ENCODE measurements around the gene STK39.

STK39 gene

DNA sequence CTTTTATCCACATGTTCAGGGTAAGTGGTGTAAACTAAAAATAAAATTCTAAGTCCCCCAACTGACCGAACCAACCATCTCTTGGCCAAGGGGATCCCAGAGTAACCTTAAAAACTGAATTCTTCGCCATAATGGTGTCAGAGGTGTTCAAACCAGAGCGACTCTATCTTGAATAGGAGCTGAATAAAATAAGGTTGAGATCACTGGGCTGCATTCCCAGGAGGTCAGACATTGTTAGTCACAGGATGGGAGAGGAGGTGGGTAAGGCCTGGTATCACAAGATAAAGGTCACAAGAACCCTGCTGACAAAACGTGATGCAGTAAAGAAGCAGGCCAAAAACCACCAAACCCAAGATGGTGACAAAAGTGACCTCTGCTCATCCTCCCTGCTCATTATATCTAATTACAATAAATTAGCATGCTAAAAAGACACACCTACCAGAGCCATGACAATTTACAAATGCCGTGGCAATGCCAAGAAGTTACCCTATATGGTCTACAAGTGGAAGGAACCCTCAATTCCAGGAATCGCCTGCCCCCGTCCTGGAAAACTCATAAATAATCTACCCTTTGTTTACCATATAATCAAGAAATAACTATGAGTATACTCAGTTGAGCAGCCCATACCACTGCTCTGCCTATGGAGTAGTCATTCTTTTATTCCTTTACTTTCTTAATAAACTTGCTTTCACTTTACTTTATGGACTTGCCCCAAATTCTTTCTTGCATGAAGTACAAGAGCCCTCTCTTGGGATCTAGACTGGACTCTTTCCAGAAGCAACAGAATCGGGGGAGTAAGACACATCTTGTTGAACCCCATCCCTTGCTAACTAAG lies 302.4 kb downstream of the STK39 start:
- Histone ChIP-seq H3K4me2 (no peak overlapping the region), H3K4me3 (IDR thresholded peaks at IDR 0.05; ENCODE audit: insufficient read depth, low read depth, low read length) (no peak overlapping the region), H3K79me2 (ENCODE audit: insufficient read depth, low read depth) (no peaks in the 10 kb centered on the region), H2AFZ (ENCODE audit: low read depth) (no peak overlapping the region), H3K4me1 (ENCODE audit: low read depth, poor library complexity, severe bottlenecking) (no peaks in the 10 kb centered on the region), H3K36me3 (ENCODE audit: insufficient read depth) (no peaks in the 10 kb centered on the region), H3K9ac (no peak overlapping the region), H4K20me1 (ENCODE audit: insufficient read depth) (no peaks in the 10 kb centered on the region), H3K27me3 (ENCODE audit: insufficient read depth, low read depth) (no peaks in the 10 kb centered on the region), H3K27ac (no peak overlapping the region)
- TF ChIP-seq, protein P1, sequence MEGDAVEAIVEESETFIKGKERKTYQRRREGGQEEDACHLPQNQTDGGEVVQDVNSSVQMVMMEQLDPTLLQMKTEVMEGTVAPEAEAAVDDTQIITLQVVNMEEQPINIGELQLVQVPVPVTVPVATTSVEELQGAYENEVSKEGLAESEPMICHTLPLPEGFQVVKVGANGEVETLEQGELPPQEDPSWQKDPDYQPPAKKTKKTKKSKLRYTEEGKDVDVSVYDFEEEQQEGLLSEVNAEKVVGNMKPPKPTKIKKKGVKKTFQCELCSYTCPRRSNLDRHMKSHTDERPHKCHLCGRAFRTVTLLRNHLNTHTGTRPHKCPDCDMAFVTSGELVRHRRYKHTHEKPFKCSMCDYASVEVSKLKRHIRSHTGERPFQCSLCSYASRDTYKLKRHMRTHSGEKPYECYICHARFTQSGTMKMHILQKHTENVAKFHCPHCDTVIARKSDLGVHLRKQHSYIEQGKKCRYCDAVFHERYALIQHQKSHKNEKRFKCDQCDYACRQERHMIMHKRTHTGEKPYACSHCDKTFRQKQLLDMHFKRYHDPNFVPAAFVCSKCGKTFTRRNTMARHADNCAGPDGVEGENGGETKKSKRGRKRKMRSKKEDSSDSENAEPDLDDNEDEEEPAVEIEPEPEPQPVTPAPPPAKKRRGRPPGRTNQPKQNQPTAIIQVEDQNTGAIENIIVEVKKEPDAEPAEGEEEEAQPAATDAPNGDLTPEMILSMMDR (conservative IDR thresholded peaks at IDR 0.05; ENCODE audit: low read depth, low read length), result no peak

GRCh38 chr2:167943897-167944296 lies 303.5 kb downstream of the STK39 start:
- Histone ChIP-seq H3K36me3 (ENCODE audit: insufficient read depth) (no peaks in the 10 kb centered on the region), H3K4me3 (IDR thresholded peaks at IDR 0.05; ENCODE audit: insufficient read depth, low read depth, low read length) (no peak overlapping the region), H3K27ac (no peak overlapping the region), H2AFZ (ENCODE audit: low read depth) (no peak overlapping the region), H3K9ac (no peak overlapping the region), H3K79me2 (ENCODE audit: insufficient read depth, low read depth) (no peaks in the 10 kb centered on the region), H3K4me1 (ENCODE audit: low read depth, poor library complexity, severe bottlenecking) (no peaks in the 10 kb centered on the region), H3K4me2 (no peak overlapping the region), H3K27me3 (ENCODE audit: insufficient read depth, low read depth) (no peaks in the 10 kb centered on the region), H4K20me1 (ENCODE audit: insufficient read depth) (no peaks in the 10 kb centered on the region)
- TF ChIP-seq, protein P1 (conservative IDR thresholded peaks at IDR 0.05; ENCODE audit: low read depth, low read length), result no peak

DNA sequence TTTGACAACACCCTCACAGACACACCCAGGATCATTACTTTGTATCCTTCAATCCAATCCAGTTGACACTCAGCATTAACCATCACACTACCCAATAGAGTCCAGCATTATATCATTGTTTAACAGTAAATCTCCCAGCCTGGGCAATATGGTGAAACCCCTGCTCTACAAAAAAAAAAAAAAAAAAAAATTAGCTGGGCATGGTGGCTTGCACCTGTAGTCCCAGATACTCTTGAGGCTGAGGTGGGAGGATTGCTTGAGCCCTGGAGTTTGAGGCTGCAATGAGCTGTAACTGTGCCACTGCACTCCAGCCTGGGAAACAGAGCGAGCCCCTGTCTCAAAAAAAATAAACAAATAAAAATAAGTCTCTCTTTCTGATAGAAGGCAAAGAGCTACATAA lies 304.0 kb downstream of the STK39 start:
- TF ChIP-seq, protein P1 (conservative IDR thresholded peaks at IDR 0.05; ENCODE audit: low read depth, low read length), result no peak
- no peaks in the 10 kb centered on the region for H3K36me3 ChIP-seq (ENCODE audit: insufficient read depth)
- H3K27me3 ChIP-seq (ENCODE audit: insufficient read depth, low read depth), result no peaks in the 10 kb centered on the region
- no peak overlapping the region for H3K4me2 ChIP-seq
- H3K27ac ChIP-seq, result no peak overlapping the region
- no peak overlapping the region for H3K4me3 ChIP-seq (IDR thresholded peaks at IDR 0.05; ENCODE audit: insufficient read depth, low read depth, low read length)
- no peaks in the 10 kb centered on the region for H3K79me2 ChIP-seq (ENCODE audit: insufficient read depth, low read depth)
- no peak overlapping the region for H2AFZ ChIP-seq (ENCODE audit: low read depth)
- no peaks in the 10 kb centered on the region for H3K4me1 ChIP-seq (ENCODE audit: low read depth, poor library complexity, severe bottlenecking)
- H4K20me1 ChIP-seq (ENCODE audit: insufficient read depth), result no peaks in the 10 kb centered on the region
- H3K9ac ChIP-seq, result no peak overlapping the region

GRCh38 chr2:167942366-167943081 lies 304.9 kb downstream of the STK39 start:
- no peaks in the 10 kb centered on the region for H4K20me1 ChIP-seq (ENCODE audit: insufficient read depth)
- no peak overlapping the region for H2AFZ ChIP-seq (ENCODE audit: low read depth)
- no peak overlapping the region for H3K9ac ChIP-seq
- H3K79me2 ChIP-seq (ENCODE audit: insufficient read depth, low read depth), result no peaks in the 10 kb centered on the region
- no peaks in the 10 kb centered on the region for H3K36me3 ChIP-seq (ENCODE audit: insufficient read depth)
- H3K27me3 ChIP-seq (ENCODE audit: insufficient read depth, low read depth), result no peaks in the 10 kb centered on the region
- no peaks in the 10 kb centered on the region for H3K4me1 ChIP-seq (ENCODE audit: low read depth, poor library complexity, severe bottlenecking)
- H3K4me3 ChIP-seq (IDR thresholded peaks at IDR 0.05; ENCODE audit: insufficient read depth, low read depth, low read length), result no peak overlapping the region
- TF ChIP-seq, protein P1 (conservative IDR thresholded peaks at IDR 0.05; ENCODE audit: low read depth, low read length), result no peak
- H3K4me2 ChIP-seq, result no peak overlapping the region
- H3K27ac ChIP-seq, result no peak overlapping the region

Data from KMS-11 (cell line).